Hematopoietic multipotent progenitor cell (in vitro differentiated cells): Measurements from ENCODE around the gene CFTR. TPM values are rescaled to one million over a fixed set of nuclear protein-coding genes. Genes with fewer than 3 reads are reported as not detected.
A peak's percentile ranks its signal among the peaks of the same experiment; 100 is the strongest.
"Not testable (repeated sequence)": the region's sequence is repeated elsewhere in the genome, so short reads cannot be mapped to it uniquely, and the experiment has no call there.

ENCODE experiments used
- DNase-seq, 3 donors: peaks; one replicate each; pipeline ENCODE4 v3.0.0-alpha.2; 2011 to 2015; ENCODE audit warnings: low read depth in 2 of 3, low spot score in 2 of 3
- total RNA-seq: library from RNA; depleted of rRNA; stranded (reverse); fragments of >200 nt; gene quantifications from one replicate; pipeline ENCODE4 v1.2.3, GENCODE V29; 2012

CFTR gene
- total RNA-seq, 1 donor, result not detected

DNA sequence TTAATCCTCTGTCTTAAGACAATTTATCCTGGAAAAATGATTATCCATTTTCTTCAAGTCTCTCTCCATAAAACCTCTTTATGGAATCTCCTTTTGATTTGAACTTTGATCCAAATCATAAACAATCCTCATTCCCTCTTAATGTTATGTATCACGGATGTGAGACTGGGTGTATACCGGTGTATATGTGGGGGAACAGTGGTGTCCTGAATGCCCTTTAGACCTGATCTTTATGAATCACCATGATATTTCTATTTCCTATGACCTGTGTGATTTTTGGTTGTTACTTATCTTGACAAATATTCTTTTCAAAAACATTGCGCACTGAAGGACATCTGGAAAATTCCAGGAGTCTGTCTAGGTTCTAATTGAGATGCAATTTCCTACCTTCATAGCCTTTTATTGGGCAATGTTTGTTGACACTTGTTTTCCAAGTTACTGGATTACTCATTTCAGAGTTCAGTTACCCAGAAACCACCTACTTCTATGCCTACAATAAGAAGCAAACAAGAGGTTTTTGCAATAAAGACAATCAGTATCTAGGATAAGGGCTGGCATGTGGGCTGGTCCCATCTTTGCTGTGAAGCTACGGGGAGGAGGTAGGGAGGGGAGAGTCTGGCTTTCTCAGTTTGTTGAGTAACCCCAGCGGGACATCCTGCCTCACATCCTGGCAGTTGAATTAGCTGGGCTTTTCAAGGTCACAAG, 203.0 kb downstream of the CFTR start:
- DNase-seq, result no peak

DNA sequence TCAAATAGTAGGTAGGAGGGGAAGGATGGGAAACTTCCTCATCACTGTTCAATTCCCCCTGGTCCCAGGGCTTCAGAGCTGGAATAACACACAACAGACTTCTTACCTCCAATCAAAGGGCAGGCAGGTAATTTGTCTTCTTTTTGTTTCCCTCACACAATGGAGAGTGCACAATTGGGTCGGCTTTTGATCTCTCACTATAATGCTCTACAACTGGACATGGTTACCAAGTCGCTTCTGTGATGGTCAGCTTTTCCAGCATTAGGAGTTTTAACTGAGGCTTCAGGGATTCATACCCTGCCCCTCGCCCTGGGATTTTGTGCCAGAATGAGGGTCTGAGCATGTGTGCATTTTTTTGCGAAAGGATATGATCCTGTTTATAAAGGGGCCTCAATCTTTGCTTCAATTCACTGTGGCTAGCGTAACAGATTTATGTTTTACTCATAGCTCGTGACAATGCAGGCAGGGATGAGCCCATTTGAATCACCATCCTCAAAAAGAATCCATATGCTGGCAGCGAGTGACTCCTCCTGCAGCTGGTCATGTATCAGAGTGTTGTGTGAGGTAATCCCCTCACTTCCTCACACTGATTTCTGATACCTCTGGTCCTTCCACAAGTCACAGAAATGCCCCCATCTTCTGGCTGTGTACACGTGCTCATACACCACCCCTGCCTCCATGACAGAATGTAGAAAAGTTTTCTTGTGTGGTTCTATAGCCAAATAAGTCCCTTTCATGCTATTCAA, 203.8 kb downstream of the CFTR start:
- DNase-seq, result no peak

DNA sequence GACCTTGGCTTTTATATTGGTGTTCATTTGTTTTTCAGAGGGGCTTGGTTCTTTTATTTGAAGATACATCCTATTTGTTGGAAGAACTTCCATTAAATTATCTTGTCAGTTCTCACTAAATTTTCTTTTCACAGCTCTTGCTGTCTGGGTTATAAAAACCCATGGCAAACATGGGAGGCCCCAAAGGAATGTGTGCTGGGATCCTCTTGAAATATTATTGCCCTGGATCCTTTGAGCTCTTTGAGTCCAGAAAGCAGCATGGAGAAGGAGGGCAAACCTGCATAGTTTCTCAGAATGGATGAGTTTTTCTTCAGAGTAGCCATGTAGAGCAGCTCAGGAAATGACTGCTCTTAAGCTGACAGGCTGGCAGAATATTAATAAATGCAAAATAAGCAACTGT, 206.0 kb downstream of the CFTR start:
- DNase-seq, result no peak

DNA sequence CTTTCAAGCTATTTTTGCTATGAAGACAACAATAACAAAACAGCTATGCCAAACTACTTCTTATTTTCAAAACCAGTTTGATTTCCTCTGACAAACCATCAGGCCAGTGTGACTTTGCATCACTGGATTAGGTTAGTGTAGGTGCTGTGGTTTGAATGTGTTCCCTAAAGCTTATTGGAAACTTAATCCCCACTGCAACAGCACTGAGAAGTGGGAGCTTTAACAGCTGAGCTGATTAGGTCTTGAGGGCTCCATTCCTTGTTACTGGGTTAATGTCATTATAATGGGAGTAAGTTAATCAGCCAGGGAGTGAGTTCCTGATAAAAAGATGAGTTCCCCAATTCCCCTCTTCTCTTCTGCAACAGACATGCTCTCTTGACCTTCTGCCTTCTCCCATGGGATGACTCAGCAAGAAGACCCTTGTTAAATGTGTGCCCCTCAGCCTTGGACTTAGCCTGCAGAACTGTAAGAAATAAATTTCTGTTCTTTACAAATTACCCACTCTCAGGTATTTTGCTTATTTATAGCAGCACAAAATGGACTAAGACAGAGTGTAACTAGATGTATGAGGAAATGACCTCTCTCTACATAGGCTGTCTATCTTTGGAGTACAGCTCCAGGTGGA, 206.6 kb downstream of the CFTR start:
- no peak for DNase-seq

DNA sequence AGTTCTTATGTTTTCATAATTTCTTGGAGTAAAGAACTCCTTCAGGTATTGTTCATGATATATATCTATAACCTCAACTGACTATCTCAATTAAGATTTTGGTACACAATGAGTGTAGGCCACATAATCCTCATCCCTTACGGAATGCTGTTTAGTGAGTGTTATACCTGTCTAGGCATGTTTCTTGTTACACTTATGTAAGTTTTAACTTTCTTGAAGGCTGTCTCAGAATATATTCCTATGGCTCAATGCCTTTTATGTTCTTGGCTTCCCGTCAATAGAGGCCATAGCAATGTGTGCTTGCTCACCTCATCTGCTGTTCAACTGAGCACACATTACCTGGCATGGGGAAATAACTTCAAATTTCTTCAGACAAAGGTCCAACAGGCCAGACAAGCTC, 208.3 kb downstream of the CFTR start:
- no peak for DNase-seq

DNA sequence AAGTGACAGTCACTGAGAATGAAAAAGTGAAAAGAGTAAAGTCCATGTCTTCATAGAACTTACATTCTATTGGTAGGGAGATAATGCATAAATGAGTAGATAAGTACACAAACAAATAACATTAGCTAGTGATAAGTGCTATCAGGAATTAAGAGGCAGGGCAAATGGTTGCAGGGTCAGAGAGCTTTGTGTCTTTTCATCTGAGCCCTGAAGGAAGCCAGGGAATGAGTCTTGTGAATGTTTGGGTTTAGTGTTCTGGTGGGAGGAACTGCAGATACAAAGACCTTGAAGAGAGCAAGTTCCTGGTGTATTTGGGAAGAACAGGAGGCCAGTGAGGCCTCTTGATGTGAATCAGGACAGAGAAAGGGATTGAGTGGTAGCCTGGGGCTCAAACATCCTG, 209.6 kb downstream of the CFTR start:
- DNase-seq, result no peak

DNA sequence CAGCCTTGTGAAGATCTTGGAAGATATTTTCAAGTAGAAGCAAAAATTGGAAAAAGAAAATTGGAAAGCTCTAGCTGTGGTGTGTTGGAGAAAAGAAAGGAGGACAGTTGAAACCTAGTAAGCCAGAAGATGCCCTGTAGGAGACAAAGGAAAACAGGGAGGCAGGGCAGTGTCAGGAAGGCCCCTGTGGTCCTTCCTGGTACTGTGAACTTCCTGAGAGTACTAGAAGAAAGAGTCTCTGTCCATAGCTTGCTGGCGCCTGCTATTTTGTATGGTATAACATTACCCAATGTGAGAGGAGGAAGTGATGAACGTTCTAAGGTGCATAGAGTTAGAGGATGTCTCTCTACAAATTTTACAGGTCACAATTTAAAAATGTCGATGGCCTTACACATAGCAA, 210.3 kb downstream of the CFTR start:
- no peak for DNase-seq

DNA sequence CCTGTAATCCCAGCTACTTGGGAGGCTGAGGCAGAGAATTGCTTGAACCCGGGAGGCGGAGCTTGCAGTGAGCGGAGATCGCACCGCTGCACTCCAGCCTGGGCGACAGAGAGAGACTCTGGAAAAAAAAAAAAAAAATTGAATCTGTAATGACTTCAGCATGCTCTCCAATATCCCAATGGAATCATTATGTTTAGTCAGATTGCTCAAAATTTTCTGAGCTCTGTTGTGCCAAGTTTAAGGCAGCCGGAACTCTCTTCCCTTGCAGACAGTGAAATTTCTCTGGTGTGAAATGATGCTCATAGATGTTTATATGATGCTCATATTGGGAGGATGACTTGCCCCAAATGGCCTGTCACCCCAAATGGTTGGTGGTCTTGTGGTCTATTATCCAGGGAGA, 212.5 kb downstream of the CFTR start:
- DNase-seq, result no peak

DNA sequence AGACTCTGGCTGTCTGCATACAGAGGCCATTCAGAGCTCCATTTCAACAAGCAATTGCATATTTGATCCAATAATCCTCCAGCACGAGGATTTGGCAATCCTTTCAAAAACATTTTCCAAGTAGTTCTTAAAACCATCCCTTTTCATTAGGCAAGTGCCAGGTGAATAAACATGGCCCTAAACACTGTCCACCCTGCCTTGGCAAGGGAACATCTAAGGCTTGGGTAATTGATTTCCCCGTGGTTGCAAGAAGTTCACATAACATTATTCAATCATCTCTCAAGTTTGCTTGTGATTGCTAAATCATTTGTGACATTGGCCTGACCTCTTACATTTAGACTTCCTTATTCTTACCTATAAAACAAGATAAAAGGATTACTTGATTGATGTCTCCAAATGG, 218.2 kb downstream of the CFTR start:
- no peak for DNase-seq

DNA sequence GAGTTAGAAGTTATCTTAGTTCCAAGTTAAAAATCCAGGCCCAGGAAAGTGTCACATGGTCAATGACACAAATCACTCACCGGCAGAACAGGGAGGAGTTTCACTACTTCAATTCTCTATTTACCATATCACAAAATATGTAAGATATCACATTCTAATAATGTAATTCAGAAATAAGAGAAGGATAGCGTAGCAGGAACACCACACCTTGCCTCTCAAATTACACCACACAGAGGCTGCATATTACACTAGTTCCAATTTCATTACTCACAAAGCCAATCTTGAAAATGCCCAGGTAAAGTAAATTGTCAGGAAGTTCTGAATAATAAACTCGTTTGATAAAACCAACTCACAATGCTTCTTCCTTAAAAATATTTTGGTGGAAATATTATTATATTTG, 224.2 kb downstream of the CFTR start:
- DNase-seq, result no peak

DNA sequence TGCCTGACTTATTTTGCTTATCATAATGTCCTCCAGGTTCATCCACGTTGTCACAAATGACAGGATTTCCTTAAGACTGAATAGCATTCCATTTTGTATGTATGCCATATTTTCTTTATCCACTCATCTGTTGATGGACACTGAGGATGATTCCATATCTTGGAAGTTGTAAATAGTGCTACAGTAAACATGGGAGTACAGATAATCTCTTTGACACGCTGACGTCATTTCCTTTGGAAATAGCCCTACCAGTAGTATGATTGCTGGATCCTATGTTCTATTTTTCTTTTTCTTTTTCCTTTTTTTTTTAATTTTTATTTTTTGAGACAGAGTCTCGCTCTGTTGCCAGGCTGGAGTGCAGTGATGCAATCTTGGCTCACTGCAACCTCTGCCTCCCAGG, 225.8 kb downstream of the CFTR start:
- DNase-seq, result no peak

DNA sequence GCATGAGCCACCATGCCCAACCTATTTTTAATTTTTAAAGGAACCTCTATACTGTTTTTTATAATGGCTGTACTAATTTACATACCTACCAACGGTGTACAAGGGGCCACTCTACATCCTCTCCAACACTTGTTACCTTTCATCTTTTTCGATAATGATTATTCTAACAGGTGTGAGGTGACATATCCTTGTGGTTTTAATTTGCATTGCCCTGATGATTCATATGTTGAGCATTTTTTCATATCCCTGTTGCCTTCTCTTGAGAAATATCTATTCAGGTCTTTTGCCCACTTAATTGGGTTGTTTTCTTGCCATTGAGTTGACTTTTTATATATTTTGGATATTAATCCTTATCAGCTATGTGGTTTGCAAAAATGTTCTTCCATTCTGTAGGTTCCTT, 226.4 kb downstream of the CFTR start:
- no peak for DNase-seq

DNA sequence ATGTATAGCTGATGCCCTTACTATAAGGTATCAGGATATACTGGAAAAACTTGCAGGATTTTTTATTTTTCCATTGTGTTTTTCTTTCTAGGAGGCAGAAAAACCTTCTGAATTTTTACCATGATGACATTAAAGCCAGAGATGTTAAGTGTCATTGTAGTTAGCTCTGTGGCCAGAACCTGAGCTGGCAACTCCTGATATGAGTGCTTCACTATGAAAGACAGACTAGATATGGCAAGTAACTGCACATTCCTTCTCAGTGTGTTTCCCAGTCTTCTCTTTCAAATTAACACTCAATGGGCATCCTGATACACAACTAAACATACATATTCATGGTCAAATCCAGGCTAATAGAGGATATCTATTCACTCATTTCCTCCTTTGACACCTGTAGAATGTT, 227.3 kb downstream of the CFTR start:
- DNase-seq, result no peak

DNA sequence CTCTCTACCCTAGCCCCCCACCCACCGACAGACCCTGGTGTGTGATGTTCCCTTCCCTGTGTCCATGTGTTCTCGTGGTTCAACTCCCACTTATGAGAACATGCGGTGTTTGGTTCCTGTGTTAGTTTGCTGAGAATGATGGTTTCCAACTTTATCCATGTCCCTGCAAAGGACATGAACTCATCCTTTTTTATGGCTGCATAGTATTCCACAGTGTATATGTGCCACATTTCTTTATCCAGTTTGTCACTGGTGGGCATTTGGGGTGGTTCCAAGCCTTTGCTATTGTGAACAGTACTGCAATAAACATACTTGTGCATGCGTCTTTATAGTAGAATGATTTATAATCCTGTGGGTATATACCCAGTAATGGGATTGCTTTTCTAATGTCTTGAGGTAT, 228.3 kb downstream of the CFTR start:
- not testable (repeated sequence) for DNase-seq

DNA sequence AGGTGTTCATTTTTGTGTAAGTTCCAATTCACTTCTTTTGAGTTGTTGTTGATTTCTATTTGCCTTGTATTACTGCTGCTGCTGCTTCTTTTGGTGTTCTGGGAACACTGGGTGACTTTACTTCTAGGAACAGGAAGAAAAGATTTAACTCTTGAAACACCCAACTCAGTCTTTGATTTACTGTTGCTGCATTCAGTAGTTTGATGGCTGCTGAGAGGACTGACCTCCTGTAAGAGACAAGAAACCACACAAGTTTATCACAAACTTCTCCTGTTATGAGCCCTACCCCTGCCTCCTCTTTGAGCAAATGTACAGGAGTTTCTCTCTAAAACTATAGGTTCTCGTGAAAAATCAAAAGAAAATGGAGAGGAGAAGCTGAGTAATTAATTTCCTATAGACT, 231.7 kb downstream of the CFTR start:
- no peak for DNase-seq

DNA sequence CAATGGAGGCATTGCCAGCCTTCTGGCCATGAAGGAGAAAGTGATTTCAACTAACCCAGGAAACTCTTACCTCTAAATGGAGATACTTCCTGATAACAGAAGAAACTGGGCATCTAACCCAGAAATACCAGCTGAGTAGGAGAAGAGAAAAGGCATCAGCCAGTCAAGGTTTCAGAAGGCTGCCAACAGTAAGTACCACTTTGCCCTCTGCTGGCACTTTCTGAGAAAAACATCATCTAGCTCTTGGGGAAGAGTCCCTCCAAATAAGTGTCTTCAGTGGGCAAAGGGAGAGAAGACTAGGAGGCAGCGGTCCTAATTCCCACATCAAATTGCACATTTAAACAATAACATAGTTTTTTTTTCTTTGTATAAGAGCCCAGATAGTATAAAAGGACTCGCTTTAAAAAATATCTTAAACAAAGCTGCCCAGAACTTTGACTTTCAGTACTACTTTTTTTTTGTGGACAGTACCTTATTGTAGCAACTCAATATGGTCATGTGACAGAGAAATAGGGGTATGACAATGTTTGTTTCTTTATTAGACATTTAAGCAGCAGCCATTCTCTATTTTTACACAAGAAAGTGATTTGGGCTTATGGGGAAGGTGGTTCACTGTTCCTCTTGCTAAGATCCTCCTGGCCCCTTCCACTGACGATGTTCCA, 236.1 kb downstream of the CFTR start:
- DNase-seq, result peak in 2 of 3 donors; percentile 37 to 75

DNA sequence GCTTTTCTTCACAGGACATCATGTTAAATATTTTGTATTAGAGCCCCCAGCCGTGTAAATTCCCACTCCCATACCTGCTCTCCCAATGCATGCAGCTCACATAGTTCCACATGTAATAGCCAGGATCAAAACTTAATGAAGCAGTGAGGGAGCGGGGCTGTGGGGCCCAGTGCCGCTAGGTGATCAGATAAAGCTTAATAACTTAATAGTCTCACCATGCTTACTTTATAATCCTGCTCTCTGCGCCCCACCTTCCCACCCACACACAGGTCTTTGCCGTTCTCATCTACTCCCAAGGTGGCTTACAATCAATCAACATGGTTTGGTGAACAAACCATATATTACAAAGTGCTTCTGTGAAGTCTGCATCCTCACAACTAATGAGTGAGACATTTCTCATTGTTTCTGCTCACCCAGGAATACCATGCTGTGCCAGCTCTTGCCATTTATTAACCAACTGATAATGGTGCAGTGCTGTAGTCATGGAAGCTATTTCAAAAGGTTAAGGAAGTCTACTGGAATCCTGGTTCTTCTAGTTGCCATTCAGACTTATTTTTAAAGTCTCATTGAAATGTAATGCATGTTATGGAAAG, 237.0 kb downstream of the CFTR start:
- DNase-seq, result no peak

DNA sequence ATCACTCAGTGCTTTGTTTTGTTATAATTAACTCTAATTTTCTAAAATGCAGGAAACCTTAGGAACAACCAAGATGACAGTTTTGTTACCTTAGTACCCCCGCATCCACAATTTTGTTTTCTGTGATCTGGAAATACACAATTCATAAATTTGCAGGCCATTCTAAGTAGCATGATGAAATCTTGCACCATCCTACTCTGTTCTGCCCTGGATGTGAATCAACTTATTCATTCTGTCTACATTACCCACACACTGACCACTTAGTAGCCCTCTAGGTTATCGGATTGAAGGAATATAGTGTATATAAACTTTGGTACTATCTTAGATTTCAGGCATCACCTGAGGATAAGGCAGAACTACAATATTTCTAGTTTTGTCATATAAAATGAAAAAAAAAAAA, 237.5 kb downstream of the CFTR start:
- DNase-seq, result no peak
